Activated CD8-positive, alpha-beta memory T cell treated with anti-CD3 and anti-CD28 coated beads for 1 hour (primary cell): ENCODE results near the gene PTPRN2.
"Not testable (repeated sequence)": the region's sequence is repeated elsewhere in the genome, so short reads cannot be mapped to it uniquely, and the experiment has no call there.

ENCODE experiments used
- DNase-seq, 2 donors: peaks; one replicate each; pipeline ENCODE4 v3.0.0-alpha.2; 2020; ENCODE audit warnings: low read depth in 1 of 2; ENCODE audit errors: extremely low read depth in 1 of 2

PTPRN2 gene

DNA sequence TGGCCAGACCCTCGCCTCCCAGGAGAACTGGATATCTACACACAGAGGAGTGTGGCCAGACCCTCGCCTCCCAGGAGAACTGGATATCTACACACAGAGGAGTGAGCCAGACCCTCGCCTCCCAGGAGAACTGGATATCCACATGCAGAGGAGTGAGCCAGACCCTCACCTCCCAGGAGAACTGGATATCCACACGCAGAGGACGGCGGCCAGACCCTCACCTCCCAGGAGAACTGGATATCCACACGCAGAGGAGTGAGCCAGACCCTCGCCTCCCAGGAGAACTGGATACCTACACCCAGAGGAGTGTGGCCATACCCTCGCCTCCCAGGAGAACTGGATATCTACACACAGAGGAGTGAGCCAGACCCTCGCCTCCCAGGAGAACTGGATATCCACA is 862.3 kb downstream of the PTPRN2 start:
- DNase-seq = not testable (repeated sequence)

DNA sequence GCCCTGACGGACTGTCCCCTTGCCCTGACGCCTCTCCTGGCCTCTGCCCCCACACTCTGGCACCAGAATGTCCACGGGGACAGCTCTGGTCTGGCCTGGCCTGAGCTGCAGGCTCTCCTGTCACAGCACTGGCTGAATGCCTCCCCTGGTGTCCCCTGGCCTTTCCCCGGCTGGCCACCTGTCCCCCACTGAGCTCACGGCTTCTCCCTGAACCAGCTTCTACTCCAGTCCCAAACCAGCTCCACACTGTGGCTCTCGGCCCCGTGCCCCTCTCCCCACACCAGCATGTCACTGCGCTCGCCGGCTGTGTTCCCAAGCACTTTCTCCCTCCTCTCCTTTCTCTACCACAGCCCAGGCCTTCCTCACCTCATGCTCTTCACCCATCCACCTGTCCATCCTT is 864.4 kb downstream of the PTPRN2 start:
- no peak for DNase-seq

DNA sequence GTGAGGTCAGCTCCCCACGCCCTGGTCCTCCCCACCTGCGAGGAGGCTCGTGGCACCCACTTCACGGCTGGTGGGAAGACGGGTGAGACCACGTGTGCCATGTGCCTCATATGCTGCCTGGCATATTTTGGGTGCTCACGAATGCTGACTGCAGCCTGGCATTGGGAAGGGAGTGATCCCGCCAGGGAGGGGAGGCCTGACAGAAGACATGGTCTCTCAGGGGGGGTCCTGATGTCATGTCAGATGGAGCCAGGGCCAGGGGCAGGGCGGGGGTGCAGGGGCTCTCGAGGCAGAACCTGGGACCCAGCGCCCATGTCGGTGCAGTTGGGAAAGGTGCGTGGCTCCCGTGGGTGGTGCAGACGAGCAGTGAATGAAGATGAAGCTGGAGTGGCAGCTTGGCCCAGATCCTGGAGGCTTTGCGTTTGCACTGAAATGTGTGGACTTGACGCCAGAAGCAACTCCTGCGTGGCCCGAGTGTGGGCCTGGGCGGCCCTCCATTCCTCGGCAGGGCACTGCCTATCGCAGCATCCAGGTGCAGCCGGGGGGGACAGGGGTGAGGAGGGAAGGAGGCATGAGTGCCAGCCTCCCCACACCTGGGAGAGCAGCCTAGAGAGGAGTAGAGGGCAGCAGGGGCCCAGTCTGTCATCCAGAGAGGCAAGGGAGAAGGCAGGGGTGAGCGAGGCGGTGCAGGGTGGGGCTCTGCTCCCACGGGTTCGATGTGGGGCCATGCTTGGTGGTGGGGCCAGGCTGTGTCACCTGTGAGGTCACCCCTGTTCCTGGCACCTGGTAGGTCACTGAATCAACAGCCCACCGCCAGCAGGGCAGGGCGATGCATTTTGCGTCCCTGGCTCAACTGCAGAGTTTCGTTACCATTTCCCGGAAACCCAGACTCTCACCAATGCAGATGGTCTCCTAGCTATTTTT is 865.2 kb downstream of the PTPRN2 start:
- DNase-seq = no peak

DNA sequence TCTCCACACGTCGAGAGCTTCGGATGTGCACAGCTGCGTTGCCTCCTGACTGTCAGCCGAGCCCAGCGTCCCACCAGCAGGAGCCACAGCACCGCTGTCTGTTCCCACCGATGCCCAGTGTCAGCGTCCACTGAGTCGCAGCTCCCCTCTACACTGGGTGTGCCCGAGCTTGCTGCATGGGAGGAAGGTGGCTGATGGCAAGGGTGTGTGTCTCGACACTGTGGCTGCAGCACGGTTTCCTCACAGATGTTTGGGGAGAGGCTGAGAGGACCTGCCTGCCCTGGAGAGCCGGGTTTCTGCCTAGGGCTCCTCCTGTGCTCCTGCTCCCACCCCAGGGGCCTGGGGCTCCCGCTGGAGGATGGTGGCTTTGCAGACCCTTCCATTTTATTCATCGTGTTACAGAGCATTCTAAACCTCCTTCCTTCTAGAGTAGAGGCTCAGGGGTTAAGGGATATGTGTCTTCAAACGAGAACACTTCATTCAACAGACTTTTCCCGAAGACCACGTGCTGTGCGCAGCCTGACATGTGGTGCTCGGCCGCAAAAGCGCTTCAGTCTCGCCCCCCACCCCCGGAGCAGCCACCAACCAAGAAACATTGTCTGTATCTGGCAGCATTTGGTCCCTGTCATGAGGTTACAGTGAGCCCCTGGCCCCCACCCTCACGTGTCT is 866.0 kb downstream of the PTPRN2 start:
- no peak for DNase-seq

DNA sequence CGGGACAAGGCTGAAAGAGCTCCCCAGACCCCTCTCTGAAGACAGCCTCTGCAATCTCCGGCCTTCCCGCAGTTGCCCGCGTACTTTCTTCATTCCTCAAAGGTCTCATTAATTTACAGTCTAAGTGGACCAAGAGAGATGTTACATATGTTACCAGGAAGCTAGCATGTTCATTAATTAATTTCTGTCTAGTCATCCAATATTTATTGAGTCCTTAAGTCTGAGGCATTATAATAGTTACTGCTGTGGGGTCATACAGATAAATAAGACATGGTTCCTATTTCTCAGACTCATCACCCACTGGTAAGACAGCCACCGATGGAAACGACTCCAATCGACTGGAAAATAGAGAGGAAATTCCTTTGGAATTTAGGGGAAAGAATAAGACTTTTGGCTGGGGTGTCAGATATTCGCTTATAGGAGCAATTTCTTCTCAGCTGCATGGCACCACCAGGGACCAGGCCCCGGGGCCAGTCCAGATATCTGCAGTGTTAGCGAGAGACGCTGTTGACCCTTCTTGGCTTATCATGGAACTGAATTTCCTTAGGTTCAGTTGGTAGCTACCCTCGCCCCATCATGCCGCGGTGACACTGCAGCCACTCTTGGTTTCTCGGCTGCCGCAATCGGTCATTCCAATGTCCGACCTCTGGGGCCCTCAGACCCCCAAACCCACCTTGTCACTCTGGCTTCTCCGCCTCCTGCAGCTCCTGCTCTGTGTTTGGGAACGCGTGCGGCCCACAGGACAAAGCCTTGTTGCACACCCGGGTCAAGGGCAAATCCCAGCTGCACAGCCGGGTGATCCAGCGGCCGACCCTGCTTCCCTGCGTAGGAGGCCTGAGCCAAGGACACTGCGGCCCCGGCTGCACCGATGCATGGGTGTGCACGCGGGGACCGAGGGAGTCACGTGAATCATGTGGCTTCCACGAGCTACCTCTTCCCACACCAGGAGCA is 867.6 kb downstream of the PTPRN2 start:
- DNase-seq = no peak

DNA sequence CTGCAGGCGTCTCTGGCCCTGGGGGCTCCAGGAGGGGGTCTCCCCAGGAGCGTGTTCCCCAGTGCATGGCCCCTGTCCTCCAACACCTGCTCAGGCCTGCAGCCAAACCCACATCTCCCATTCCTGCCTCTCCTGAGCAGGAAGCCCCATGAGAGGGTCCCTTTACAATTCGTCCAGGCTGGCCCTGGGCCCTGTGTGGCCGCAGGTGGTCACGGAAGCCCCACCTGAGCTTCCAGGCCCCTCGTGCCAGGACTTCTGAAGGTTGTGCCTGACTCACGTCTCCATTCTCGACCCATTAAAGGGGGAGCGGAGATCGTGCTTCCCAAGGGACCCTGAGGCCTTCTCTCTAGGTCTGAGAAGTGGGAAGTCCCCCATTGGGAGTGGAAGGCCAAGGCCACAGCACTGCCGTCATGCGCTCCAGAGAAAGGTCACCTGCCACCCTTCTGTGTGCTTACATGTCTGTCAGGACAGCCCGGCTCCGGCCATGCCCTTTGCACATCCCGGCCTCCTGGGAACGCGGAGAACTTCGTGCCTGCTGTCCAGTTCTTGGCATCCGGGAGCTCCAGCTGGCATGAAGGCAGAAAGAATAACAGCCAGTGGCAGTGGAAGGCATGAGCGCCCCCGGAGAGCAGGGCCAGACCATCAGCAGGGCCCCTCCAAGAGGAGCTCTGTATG is 868.5 kb downstream of the PTPRN2 start:
- DNase-seq = no peak

DNA sequence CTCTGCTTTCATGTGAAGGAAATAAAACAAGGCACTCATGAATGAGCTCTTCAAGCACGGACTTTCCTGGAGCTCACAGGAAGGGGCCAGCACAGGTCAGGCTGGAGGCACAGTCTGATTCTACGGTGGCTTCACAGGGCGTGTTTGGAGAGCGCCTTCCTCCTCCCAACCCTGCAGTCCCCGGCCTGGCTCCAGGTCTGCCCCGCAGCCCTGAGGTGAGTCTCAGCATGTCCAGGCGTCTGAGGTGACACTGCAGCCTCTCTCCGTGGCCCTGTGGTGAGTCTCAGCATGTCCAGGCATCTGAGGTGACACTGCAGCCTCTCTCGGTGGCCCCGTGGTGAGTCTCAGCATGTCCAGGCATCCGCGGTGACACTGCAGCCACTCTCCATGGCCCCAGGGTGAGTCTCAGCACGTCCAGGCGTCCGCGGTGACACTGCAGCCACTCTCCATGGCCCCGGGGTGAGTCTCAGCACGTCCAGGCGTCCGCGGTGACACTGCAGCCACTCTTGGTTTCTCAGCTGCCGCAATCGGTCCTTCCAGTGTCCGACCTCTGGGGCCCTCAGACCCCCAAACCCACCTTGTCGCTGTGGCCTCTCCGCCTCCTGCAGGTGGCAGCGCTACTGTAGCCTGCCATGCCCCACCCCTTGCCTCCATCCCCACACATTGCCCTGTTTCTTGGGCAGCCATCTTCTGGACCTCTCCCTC is 869.2 kb downstream of the PTPRN2 start:
- no peak for DNase-seq

DNA sequence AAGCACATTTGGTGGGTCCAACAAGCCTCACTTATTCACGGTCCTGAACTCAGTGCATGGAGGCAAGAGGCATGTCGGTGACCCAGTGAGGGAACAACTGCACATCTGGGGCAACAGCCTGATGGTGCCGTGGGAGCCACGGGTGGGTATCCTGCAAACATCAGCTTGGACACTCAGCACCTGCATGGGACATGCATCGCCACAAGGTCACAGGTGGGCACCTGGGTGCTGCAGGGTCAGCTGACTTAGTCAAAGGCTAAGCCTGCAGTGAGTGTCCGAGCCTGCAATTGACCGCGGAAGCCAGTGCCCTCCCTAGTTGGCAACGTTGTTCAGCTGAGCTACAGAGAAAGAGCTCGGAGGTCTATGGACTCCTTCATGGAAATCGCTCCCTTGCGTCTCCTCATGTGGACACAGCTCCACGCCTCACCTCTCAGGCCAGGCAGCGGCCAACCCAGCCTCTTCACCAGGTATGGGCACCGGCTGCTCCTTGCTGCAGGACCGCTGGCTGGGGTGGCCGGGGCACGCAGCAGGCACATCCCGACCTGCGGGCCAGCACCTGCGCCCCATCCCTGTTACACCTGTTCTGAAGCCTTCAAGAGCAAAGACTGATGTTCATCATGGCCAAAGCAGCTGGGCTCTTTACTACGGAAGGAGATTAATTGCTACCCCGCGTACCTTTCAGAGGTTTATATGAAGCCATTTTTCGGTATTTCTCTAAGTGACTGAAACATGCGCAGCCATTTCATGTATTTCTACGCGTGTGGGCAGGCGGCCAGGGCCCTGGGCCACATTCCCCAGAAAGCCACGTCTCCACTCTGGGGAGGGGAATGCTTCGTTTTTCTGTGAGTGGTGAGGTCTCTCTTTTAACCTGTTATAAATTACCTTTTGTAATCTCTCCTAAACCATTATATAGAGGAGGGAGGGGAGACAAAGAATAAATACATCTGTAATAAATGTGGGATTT is 870.1 kb downstream of the PTPRN2 start:
- no peak for DNase-seq

DNA sequence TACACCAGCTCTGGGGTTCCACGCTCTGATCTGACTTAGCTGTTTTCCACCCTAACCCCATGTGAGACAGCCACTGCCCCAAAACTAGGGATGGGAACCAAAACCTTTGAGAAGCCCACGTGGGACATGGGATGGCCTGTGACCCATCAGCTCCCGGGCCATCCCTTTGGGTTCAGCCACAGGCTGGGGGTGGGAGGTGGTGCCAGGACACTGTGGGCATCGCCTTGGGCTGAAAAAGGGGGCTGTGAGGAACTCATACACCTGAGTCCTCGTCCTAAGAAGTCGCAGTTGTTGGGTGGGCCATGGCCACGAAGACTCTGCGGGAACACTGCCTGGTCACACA is 871.7 kb downstream of the PTPRN2 start:
- no peak for DNase-seq

DNA sequence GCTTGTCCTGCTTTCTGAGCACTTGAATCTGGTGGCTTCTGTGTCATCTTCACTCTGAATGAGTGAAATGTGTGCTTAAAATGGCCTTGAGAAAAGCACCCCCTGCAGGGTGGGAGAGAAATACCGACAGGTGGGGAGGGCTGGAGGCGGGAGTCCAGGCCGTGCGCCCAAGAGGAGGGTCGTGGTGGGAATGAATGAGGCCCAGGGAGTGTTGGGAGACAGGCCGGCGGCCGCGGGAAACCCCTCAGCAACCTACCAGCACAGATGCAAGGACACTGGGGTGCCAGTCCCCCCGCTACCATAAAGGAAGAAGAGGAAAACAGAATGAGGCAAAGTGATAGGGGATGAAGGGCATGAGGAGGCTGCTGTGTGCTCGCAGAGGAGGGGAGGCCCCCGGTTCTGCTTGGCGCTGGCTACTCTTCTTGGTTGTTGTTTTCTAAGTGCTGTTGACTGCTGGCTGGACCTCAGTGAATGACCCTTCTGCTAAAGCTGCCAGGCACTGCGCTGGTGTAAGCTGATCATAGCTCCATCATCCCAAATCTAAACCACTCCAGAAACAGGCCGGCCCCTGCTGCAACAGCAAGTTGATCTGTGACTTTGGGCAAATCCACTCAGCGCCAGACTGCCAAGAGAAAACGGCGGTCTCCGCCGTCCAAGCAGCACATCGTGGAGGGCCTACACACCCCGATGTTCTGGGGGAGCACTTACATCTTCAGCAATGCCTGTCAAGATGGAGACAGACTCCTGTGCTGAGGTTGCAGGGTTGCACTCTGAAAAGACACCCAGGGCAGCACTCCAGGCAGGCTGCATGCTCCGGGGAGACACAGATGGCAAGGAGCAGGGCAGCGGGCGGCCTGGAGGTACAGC is 872.3 kb downstream of the PTPRN2 start:
- no peak for DNase-seq

DNA sequence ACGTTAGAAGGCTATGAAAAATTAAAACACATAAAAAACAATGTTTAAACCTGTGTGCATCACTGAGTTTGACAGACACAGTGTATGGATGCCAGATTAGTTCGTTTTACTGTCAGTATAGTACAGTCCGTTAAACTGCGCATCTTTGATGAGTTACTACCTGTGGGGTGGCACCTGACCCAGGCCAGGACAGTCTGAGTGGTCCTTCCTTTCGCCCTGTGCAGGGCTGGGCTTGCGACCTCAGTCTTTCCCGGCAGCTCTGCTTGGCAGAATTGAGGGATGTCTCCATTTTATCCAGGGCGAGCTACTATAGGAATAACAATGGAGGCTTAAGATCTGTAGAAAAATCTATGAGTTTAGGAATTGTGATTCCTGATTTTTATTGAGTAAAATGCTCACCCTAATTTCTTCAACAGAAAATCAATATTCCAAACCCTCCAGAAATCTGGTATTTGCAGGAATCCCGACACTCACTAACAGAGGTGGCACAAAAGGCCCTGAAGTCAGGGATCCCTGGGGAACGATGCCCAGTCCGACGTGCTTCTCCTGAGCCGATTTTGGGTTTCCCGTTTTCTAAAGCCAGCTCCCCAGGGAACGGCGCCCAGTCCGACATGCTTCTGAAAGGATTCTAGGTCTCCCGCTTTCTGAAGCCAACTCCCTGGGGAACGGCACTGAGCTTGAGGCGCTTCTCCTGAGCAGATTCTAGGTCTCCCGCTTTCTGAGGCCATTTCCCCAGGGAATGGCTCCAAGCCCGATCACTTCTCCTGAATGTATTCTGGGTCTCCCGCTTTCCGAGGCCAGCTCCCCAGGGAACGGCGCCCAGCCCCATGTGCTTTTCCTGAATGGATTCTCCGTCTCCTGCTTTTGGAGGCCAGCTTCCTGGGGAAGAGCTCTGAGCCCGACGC is 873.2 kb downstream of the PTPRN2 start:
- DNase-seq = no peak

DNA sequence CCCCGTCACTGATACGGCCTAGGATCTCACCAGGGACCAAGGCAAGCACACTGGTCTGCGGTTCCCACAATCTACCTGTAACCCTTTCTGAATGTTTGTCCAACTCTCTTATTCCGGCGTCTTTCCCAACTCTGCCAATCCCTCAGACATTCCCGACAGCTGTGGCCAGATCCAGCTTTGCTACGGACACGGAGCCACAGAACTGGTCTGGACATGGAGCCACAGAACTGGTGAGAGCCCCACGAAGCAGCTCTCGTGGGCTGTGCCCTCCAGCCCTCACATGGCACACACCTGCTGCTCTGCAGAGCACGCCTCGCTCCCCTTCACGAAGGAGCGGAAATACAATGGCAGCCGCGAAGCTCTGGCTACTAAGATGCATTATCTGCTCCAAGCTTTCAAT is 874.0 kb downstream of the PTPRN2 start:
- DNase-seq = no peak

DNA sequence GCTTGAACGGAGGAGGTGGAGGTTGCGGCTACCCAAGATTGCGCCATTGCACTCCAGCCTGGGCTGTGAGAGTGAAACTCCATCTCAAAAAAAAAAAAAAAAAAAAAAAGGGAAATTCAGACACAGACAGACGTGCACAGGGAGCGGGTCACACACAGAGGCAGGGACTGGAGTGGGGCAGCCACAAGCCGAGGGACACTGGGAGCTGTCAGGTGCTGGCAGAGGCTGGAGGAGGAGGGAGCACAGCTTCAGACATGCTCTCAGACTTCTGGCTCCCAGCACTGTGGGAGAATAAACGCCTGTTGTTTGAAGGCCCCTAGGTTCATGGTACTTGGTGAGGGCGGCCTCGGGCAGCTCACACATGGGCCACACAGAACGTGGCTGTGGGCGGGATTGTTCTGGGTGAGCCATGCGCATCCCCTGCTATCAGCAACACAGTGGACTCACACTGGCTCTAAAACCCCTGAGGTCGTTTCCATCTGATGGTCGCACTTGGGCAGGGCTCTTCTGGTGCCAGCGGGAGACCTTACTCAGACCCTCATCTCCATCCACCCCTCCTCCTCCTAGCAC is 874.9 kb downstream of the PTPRN2 start:
- no peak for DNase-seq

DNA sequence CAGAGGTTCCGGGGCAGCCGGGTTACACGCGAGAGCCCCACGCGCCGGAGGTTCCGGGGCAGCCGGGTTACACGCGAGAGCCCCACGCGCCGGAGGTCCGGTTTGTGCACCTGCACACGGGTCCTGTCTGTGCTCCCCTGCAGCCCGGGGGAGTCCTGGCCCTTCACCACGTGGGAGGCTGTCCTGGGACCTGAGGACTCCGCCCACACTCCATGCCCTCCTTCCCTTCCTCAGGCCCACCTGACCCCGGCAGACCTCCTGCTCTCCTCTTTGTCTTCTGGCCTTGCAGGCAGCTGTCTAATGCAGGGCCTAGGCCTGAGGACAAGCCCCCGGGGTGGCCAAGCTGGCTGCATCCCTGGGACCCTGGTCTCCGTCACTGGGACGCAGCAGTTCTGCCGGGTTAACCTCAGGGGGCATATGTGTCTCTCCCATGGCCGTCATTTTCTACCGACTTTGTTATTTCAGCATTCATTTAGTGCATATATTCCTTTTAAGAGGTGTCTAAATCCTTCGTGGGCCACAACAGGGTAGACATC is 876.2 kb downstream of the PTPRN2 start:
- DNase-seq = no peak

DNA sequence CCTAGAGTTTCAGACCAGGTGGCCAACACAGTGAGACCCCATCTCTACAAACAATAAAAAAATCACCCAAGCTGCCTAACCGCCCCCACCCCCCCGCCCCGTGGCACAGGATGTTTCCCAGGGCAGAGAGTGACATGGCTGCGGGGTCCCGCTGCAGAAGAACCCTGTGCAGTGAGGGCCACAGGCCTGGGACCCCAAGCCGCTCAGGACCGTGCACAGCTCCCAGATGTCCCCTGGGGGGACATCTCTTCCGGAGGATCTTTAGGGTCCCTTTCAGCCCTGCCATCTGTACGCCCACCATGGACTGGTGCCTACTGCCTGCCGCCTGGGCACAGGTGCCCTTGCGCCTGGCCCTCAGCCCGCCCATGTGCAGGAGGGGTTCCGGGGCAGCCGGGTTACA is 877.2 kb downstream of the PTPRN2 start:
- no peak for DNase-seq

DNA sequence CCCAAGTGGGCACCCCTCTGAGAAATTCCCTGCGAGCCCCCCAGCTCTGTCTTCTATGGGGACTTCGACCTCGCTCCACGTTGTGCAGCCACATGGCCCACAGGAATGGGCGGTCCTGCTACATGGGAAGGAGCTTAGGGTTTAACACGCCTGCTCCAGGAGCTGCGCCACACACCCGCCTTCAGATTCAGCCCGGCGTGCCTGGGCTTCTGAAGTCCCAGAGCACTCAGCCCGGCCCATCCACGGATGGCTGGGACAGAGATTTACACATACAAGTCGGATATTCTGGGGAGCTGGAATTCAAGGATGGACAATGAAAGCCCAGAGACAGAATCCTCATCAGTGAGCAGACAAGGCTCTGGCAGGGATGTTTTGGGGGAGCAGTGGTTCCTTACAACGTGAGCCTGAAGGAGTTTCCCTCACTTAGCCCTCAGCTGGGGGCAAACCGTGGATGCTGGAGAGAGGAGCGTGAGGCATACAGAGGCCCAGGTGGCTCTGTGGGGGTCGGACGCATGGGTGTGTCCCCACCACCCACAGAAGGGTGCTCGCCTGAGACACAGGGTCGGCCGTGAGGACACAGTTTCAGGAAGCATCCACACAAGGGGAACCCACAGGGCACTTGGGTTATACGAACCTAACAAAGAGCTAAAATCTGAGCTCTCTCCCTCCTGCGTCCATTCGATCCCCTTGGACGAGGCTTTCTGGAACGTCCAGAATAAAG is 877.9 kb downstream of the PTPRN2 start:
- no peak for DNase-seq
